ENCODE data around the gene ATP1A2. TPM values are rescaled to one million over a fixed set of nuclear protein-coding genes. Genes with fewer than 3 reads are reported as not detected.

ATP1A2 gene
- total and polyA plus RNA-seq, 3 experiments from 2014 or later: not detected

GRCh38 chr1:160113407-160113806 is 2.2 kb upstream of the ATP1A2 start:
- Histone ChIP-seq H3K27ac (ENCODE audit: low read depth, low read length) (no peak overlapping the region), H3K4me1 (ENCODE audit: insufficient read depth, low read length) (no peaks in the 10 kb centered on the region), H3K9me3 (ENCODE audit: low read length) (no peaks in the 10 kb centered on the region), H3K36me3 (ENCODE audit: insufficient read depth, low read length) (no peaks in the 10 kb centered on the region), H3K27me3 (ENCODE audit: insufficient read depth, low read length, poor library complexity, severe bottlenecking) (peaks cover 12% of the 10 kb centered on the region), H3K4me3 (ENCODE audit: low read length) (no peak overlapping the region)
- ChIA-PET POLR2A (no interaction called here), CTCF (no interaction called here)
- no peaks in the 10 kb centered on the region for H3K9me3 Mint-ChIP-seq
- no peak overlapping the region for H3K27ac Mint-ChIP-seq
- no peak overlapping the region for H3K4me3 Mint-ChIP-seq
- peaks cover 20 to 51% of the 10 kb centered on the region in 2 donors for H3K27me3 Mint-ChIP-seq
- H3K36me3 Mint-ChIP-seq: no peaks in the 10 kb centered on the region
- DNase-seq: no peak
- H3K4me1 Mint-ChIP-seq: no peaks in the 10 kb centered on the region

DNA sequence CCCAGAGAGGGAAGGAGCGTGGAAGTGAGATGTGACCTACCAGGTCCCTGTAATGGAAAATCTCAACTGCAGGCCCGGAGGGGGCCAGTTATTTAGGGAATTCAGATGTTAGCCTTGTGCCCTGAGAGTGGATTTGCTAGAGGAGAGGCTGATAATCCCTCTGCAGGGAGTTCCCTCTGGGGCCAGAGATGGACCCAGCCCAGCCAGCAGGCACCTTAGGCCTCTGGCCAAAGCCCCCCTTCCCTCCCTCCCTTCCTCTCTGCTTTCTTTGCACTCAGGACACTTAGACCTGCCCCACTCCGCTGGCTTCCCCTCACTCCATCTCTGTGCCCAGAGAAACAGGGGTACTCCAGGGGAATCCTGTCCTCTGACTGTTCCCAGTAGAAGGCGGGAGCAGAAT is 1.5 kb upstream of the ATP1A2 start:
- H3K27ac Mint-ChIP-seq: no peak overlapping the region
- CTCF ChIA-PET: no interaction called here
- POLR2A ChIA-PET: no interaction called here
- no peaks in the 10 kb centered on the region for H3K36me3 ChIP-seq (ENCODE audit: insufficient read depth, low read length)
- no peak overlapping the region for H3K27ac ChIP-seq (ENCODE audit: low read depth, low read length)
- no peak overlapping the region for H3K4me3 Mint-ChIP-seq
- no peak overlapping the region for H3K4me3 ChIP-seq (ENCODE audit: low read length)
- no peaks in the 10 kb centered on the region for H3K9me3 Mint-ChIP-seq
- H3K9me3 ChIP-seq (ENCODE audit: low read length): no peaks in the 10 kb centered on the region
- H3K36me3 Mint-ChIP-seq: no peaks in the 10 kb centered on the region
- peaks cover 12% of the 10 kb centered on the region for H3K27me3 ChIP-seq (ENCODE audit: insufficient read depth, low read length, poor library complexity, severe bottlenecking)
- no peaks in the 10 kb centered on the region for H3K4me1 ChIP-seq (ENCODE audit: insufficient read depth, low read length)
- no peaks in the 10 kb centered on the region for H3K4me1 Mint-ChIP-seq
- DNase-seq: no peak
- peaks cover 17 to 48% of the 10 kb centered on the region in 2 donors for H3K27me3 Mint-ChIP-seq

DNA sequence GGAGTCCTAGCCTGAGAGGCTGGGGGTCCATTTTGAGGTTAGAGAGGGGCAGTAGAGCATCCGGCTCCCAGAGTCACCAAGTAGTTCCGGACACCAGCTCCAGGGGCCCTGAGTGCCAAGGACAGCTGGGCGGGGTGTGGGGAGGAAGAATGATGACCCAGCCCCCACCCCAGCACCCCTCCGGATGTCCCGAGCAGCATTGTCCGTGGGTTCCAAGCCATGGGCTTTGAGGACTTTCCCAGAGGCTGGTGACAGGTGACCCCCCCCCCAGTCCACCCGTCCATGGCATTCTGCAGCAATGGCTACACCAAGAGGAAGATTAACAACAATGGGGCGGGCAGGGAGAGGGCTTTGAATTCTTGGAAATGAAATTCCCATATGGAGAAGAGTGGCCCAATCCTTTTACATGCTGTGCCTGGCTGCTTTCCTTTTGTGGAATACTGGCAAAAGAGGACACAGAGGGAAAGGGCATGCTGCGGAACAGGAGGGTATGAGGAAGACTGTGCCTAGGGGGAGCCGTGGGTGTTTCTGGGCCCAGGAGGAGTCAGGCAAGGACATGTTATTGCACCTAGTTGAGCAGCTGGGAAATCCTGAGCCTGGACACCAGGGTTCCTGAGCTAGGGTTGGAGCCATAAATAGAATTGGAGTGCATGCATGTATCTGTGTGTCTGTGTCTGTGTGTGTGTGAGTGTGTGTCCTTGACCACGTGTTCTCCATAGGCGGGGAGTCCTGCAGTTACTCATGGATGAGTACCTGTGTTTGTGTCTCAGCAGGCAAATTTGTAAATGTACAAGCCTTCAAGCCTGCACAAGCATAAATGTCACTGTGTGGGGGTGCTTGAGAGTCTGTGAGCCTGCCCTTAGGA is 956 bp downstream of the ATP1A2 start:
- Mint-ChIP-seq H3K27me3 (peaks cover 10 to 41% of the 10 kb centered on the region in 2 donors), H3K36me3 (no peaks in the 10 kb centered on the region), H3K4me3 (no peak overlapping the region), H3K27ac (peak overlapping the region in 2 of 8 donors; percentile 14 to 31), H3K4me1 (no peaks in the 10 kb centered on the region), H3K9me3 (no peaks in the 10 kb centered on the region)
- Histone ChIP-seq H3K9me3 (ENCODE audit: low read length) (no peaks in the 10 kb centered on the region), H3K4me1 (ENCODE audit: insufficient read depth, low read length) (no peaks in the 10 kb centered on the region), H3K27ac (ENCODE audit: low read depth, low read length) (no peak overlapping the region), H3K4me3 (ENCODE audit: low read length) (no peak overlapping the region), H3K36me3 (ENCODE audit: insufficient read depth, low read length) (no peaks in the 10 kb centered on the region), H3K27me3 (ENCODE audit: insufficient read depth, low read length, poor library complexity, severe bottlenecking) (peaks cover 12% of the 10 kb centered on the region)
- ChIA-PET POLR2A (no interaction called here), CTCF (interaction anchor here (0.8 to 1.8 kb wide), 2 partner anchors 31 to 175 kb away, joined by 3 to 4 read pairs; no protein-coding TSS in a partner anchor)
- DNase-seq: no peak

GRCh38 chr1:160117300-160117699 is 1.7 kb downstream of the ATP1A2 start:
- peaks cover 12% of the 10 kb centered on the region for H3K27me3 ChIP-seq (ENCODE audit: insufficient read depth, low read length, poor library complexity, severe bottlenecking)
- no peaks in the 10 kb centered on the region for H3K4me1 ChIP-seq (ENCODE audit: insufficient read depth, low read length)
- no peaks in the 10 kb centered on the region for H3K9me3 ChIP-seq (ENCODE audit: low read length)
- H3K36me3 ChIP-seq (ENCODE audit: insufficient read depth, low read length): no peaks in the 10 kb centered on the region
- H3K27ac ChIP-seq (ENCODE audit: low read depth, low read length): no peak overlapping the region
- no peak overlapping the region for H3K27ac Mint-ChIP-seq
- DNase-seq: no peak
- peaks cover 12 to 40% of the 10 kb centered on the region in 2 donors for H3K27me3 Mint-ChIP-seq
- no peaks in the 10 kb centered on the region for H3K36me3 Mint-ChIP-seq
- ChIA-PET CTCF (interaction anchor here (0.8 to 1.8 kb wide), 2 partner anchors 32 to 175 kb away, joined by 3 to 4 read pairs; no protein-coding TSS in a partner anchor), POLR2A (no interaction called here)
- H3K4me3 ChIP-seq (ENCODE audit: low read length): no peak overlapping the region
- no peaks in the 10 kb centered on the region for H3K4me1 Mint-ChIP-seq
- no peaks in the 10 kb centered on the region for H3K9me3 Mint-ChIP-seq
- H3K4me3 Mint-ChIP-seq: no peak overlapping the region

DNA sequence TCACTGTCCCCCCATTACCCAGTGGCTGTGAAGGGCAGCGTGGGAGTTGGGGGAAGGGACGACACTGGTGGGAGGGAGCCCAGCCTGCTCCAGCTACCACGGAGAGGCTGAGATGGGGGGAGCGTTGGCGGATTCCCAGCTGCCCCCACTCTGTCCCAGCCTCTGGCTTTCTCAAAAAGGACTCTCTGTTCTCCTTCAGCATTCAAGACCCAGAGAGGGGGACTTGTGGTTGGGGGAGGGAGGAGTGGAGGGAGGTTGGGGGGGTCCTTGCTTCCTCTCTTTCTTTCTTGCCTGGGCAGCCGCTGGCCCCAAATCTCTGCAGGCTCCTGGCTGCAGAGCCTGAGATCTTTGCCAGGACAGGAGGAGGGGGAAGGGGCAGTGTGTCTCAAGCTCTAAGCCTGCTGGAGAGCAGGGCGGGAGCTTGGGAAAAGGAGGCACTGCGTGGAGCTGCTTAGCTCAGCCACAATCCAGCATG is 2.2 kb downstream of the ATP1A2 start:
- Mint-ChIP-seq H3K4me3 (no peak overlapping the region), H3K36me3 (no peaks in the 10 kb centered on the region), H3K9me3 (no peaks in the 10 kb centered on the region), H3K4me1 (no peaks in the 10 kb centered on the region), H3K27ac (no peak overlapping the region), H3K27me3 (peaks cover 12 to 36% of the 10 kb centered on the region in 2 donors)
- Histone ChIP-seq H3K4me1 (ENCODE audit: insufficient read depth, low read length) (no peaks in the 10 kb centered on the region), H3K36me3 (ENCODE audit: insufficient read depth, low read length) (no peaks in the 10 kb centered on the region), H3K4me3 (ENCODE audit: low read length) (no peak overlapping the region), H3K27ac (ENCODE audit: low read depth, low read length) (no peak overlapping the region), H3K9me3 (ENCODE audit: low read length) (no peaks in the 10 kb centered on the region), H3K27me3 (ENCODE audit: insufficient read depth, low read length, poor library complexity, severe bottlenecking) (peaks cover 12% of the 10 kb centered on the region)
- CTCF ChIA-PET: interaction anchor here (0.8 to 1.8 kb wide), 3 partner anchors 32 to 174 kb away, joined by 3 to 4 read pairs (median 3); no protein-coding TSS in a partner anchor
- DNase-seq: no peak
- POLR2A ChIA-PET: no interaction called here

- no peak overlapping the region for H3K27ac ChIP-seq (ENCODE audit: low read depth, low read length)
- H3K4me1 Mint-ChIP-seq: no peaks in the 10 kb centered on the region
- ChIA-PET POLR2A (no interaction called here), CTCF (interaction anchor here (1.3 kb wide), 1 partner anchor 33 kb away, joined by 3 read pairs; no protein-coding TSS in a partner anchor)
- H3K4me3 Mint-ChIP-seq: no peak overlapping the region
- no peaks in the 10 kb centered on the region for H3K9me3 ChIP-seq (ENCODE audit: low read length)
- H3K27me3 ChIP-seq (ENCODE audit: insufficient read depth, low read length, poor library complexity, severe bottlenecking): peaks cover 12% of the 10 kb centered on the region
- H3K4me3 ChIP-seq (ENCODE audit: low read length): no peak overlapping the region
- H3K9me3 Mint-ChIP-seq: no peaks in the 10 kb centered on the region
- H3K36me3 ChIP-seq (ENCODE audit: insufficient read depth, low read length): no peaks in the 10 kb centered on the region
- no peaks in the 10 kb centered on the region for H3K4me1 ChIP-seq (ENCODE audit: insufficient read depth, low read length)
- H3K27ac Mint-ChIP-seq: no peak overlapping the region
- peaks cover 12 to 31% of the 10 kb centered on the region in 2 donors for H3K27me3 Mint-ChIP-seq
- H3K36me3 Mint-ChIP-seq: no peaks in the 10 kb centered on the region
- DNase-seq: no peak
These were observed 3.4 kb downstream of the ATP1A2 start for GRCh38 chr1:160118928-160119327.

DNA sequence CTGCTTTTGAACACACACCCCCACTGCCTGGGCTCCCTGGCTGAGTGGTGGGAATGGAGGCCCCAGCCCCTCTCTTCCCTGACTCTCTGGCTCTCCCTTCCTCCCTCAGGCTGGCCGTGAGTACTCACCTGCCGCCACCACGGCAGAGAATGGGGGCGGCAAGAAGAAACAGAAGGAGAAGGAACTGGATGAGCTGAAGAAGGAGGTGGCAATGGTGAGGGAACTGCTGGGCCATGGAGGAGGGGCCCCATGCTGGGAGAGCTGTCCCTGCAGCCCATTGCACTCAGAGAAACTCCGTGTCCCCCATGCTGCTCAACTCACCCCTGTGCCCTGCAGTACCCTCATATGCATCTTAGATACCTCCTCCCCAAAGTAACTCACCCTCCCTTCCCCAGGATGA is 5.2 kb downstream of the ATP1A2 start:
- CTCF ChIA-PET: no interaction called here

GRCh38 chr1:160121388-160121787 is 5.8 kb downstream of the ATP1A2 start:
- ChIA-PET POLR2A (no interaction called here), CTCF (no interaction called here)
- H3K9me3 ChIP-seq (ENCODE audit: low read length): no peaks in the 10 kb centered on the region
- Mint-ChIP-seq H3K4me3 (peak overlapping the region in 1 of 7 donors; percentile 48), H3K27me3 (peaks cover 10 to 17% of the 10 kb centered on the region in 2 donors), H3K36me3 (no peaks in the 10 kb centered on the region), H3K4me1 (no peaks in the 10 kb centered on the region), H3K9me3 (no peaks in the 10 kb centered on the region), H3K27ac (peak overlapping the region in 1 of 8 donors; percentile 9)
- no peak for DNase-seq
- H3K36me3 ChIP-seq (ENCODE audit: insufficient read depth, low read length): no peaks in the 10 kb centered on the region
- H3K4me3 ChIP-seq (ENCODE audit: low read length): no peak overlapping the region
- no peaks in the 10 kb centered on the region for H3K27me3 ChIP-seq (ENCODE audit: insufficient read depth, low read length, poor library complexity, severe bottlenecking)
- no peak overlapping the region for H3K27ac ChIP-seq (ENCODE audit: low read depth, low read length)
- no peaks in the 10 kb centered on the region for H3K4me1 ChIP-seq (ENCODE audit: insufficient read depth, low read length)

More for the DNA sequence above, 5.2 kb downstream of the ATP1A2 start:
- Histone ChIP-seq H3K4me3 (ENCODE audit: low read length) (no peak overlapping the region), H3K27ac (ENCODE audit: low read depth, low read length) (no peak overlapping the region), H3K36me3 (ENCODE audit: insufficient read depth, low read length) (no peaks in the 10 kb centered on the region), H3K9me3 (ENCODE audit: low read length) (no peaks in the 10 kb centered on the region), H3K4me1 (ENCODE audit: insufficient read depth, low read length) (no peaks in the 10 kb centered on the region), H3K27me3 (ENCODE audit: insufficient read depth, low read length, poor library complexity, severe bottlenecking) (peaks cover 2% of the 10 kb centered on the region)
- DNase-seq: no peak
- POLR2A ChIA-PET: no interaction called here
- Mint-ChIP-seq H3K27me3 (peaks cover 10 to 19% of the 10 kb centered on the region in 2 donors), H3K27ac (peak overlapping the region in 1 of 8 donors; percentile 4), H3K36me3 (no peaks in the 10 kb centered on the region), H3K9me3 (no peaks in the 10 kb centered on the region), H3K4me3 (no peak overlapping the region), H3K4me1 (no peaks in the 10 kb centered on the region)
